PC-3 (cell line): ENCODE measurements around the gene TEKT3. TPM values are rescaled to one million over a fixed set of nuclear protein-coding genes. Genes with fewer than 3 reads are reported as not detected.
A peak's percentile ranks its signal among the peaks of the same experiment; 100 is the strongest.

Source experiments
- ATAC-seq: fragments of 200-7000 bp; cut with Tn5 transposase; 2 replicates; pipeline ENCODE4 v1.9.1; 2020; ENCODE audit warnings: mild to moderate bottlenecking, moderate library complexity
- BruUV-seq: library from RNA; stranded (reverse); fragments of 400-500 nt; replicated peaks from 2 replicates; lab custom pipeline; 2021; lab: Mats Ljungman, UMichigan
- CTCF ChIA-PET: fragments of 300-600 bp; sonication (Branson Sonifier 250); formaldehyde crosslinking; loops from one replicate; lab custom pipeline; 2022; ENCODE audit warnings: antibody characterized with exemption; lab: Charles Lee
- POLR2A ChIA-PET: fragments of 300-600 bp; sonication (Branson Sonifier 250); formaldehyde crosslinking; loops from one replicate; lab custom pipeline; 2022; ENCODE audit warnings: antibody characterized with exemption; ENCODE audit not compliant: unreplicated experiment; lab: Charles Lee
- DNase-seq: peaks from one replicate; pipeline ENCODE4 v3.0.0-alpha.2; 2015
- H2AFZ ChIP-seq: fragments of 300-600 bp; sonication (generic); 2 replicates; pipeline ENCODE4 v1.6.0; 2016; ENCODE audit warnings: antibody characterized with exemption, low read length
- H3F3A ChIP-seq: fragments of 300-600 bp; sonication (generic); one replicate; pipeline ENCODE4 v1.6.0; 2017; ENCODE audit warnings: antibody characterized with exemption, low read length, control low read depth, mild to moderate bottlenecking; ENCODE audit not compliant: unreplicated experiment
- H3K27ac ChIP-seq: fragments of 300-600 bp; sonication (generic); 2 replicates; pipeline ENCODE4 v1.5.1; 2016; ENCODE audit warnings: mild to moderate bottlenecking, low read length
- H3K27me3 ChIP-seq: fragments of 300-600 bp; sonication (generic); 2 replicates; pipeline ENCODE4 v1.6.1; 2016; ENCODE audit warnings: low read length, mixed read lengths
- H3K36me3 ChIP-seq: fragments of 300-600 bp; sonication (generic); 2 replicates; pipeline ENCODE4 v1.6.1; 2016; ENCODE audit warnings: low read depth, mixed run types, low read length, mixed read lengths
- H3K4me1 ChIP-seq: fragments of 300-600 bp; sonication (generic); 2 replicates; pipeline ENCODE4 v1.5.1; 2016; ENCODE audit warnings: low read length; ENCODE audit not compliant: insufficient read depth
- H3K4me2 ChIP-seq: fragments of 300-600 bp; sonication (generic); 2 replicates; pipeline ENCODE4 v1.6.0; 2016; ENCODE audit warnings: low read length
- H3K4me3 ChIP-seq: fragments of 300-600 bp; sonication (generic); 2 replicates; pipeline ENCODE4 v1.5.1; 2016; ENCODE audit warnings: mild to moderate bottlenecking, low read length, mixed read lengths
- H3K79me2 ChIP-seq: fragments of 300-600 bp; sonication (generic); 2 replicates; pipeline ENCODE4 v1.6.1; 2017; ENCODE audit warnings: low read length, mixed read lengths
- H3K9ac ChIP-seq: fragments of 300-600 bp; sonication (generic); 2 replicates; pipeline ENCODE4 v1.6.0; 2016; ENCODE audit warnings: mild to moderate bottlenecking, low read length
- H3K9me2 ChIP-seq: fragments of 300-600 bp; sonication (generic); replicated peaks from 2 replicates; pipeline ENCODE4 v1.6.1; 2016; ENCODE audit warnings: mixed run types, low read length, mixed read lengths
- H3K9me3 ChIP-seq: fragments of 300-600 bp; sonication (generic); 2 replicates; pipeline ENCODE4 v1.6.1; 2016; ENCODE audit warnings: low read length, mixed read lengths
- H4K20me1 ChIP-seq: fragments of 300-600 bp; sonication (generic); 2 replicates; pipeline ENCODE4 v1.6.1; 2016; ENCODE audit warnings: low read length, mixed read lengths
- CTCF ChIP-seq: fragments of 300-600 bp; sonication (generic); conservative IDR thresholded peaks from 2 replicates; pipeline ENCODE4 v1.5.1; 2017; ENCODE audit warnings: antibody characterized with exemption, low read depth, mild to moderate bottlenecking, low read length
- EZH2 ChIP-seq: fragments of 300-600 bp; sonication (generic); IDR thresholded peaks from one replicate; pipeline ENCODE4 v1.6.1; 2017; ENCODE audit warnings: antibody characterized with exemption, mild to moderate bottlenecking, low read length; ENCODE audit not compliant: unreplicated experiment
- EZH2phosphoT487 ChIP-seq: fragments of 300-600 bp; sonication (generic); IDR thresholded peaks from 2 replicates; pipeline ENCODE4 v1.6.1; 2018; ENCODE audit warnings: mild to moderate bottlenecking, antibody characterized with exemption, low read length, borderline replicate concordance
- intact Hi-C: fragments of 100-400 bp; cut with micrococcal nuclease; formaldehyde crosslinking; loops from 2 replicates; pipeline ENCODE4 v1.9.0; 2023
- total RNA-seq: library from RNA; depleted of rRNA; stranded (reverse); fragments of >200 nt; gene quantifications from 2 replicates; pipeline ENCODE4 v1.2.3, GENCODE V29; 2014

TEKT3 gene
- total RNA-seq, 1 experiment from 2014 or later = not detected

GRCh38 chr17:15342460-15342859, 1.1 kb upstream of the TEKT3 start:
- intact Hi-C loops = loop anchor here (5.0 kb wide), 1 partner anchor 55 kb away; no protein-coding TSS in a partner anchor
- CTCF ChIA-PET = no interaction called here
- Histone ChIP-seq H4K20me1 (no peaks in the 10 kb centered on the region), H3K4me1 (peaks cover 32% of the 10 kb centered on the region), H3K27me3 (no peaks in the 10 kb centered on the region), H3K9ac (no peak overlapping the region), H2AFZ (no peak overlapping the region), H3F3A (no peaks in the 10 kb centered on the region), H3K9me3 (no peaks in the 10 kb centered on the region), H3K4me3 (no peak overlapping the region), H3K9me2 (no peaks in the 10 kb centered on the region), H3K4me2 (no peak overlapping the region), H3K36me3 (no peaks in the 10 kb centered on the region), H3K27ac (peak overlapping the region; percentile 25), H3K79me2 (no peaks in the 10 kb centered on the region)
- TF ChIP-seq EZH2 (no peak), CTCF (0 out of 2 replicates have a peak, but pooled peaks have one; percentile 14)
- DNase-seq (peak; percentile 41), ATAC-seq (no peak)
- POLR2A ChIA-PET = no interaction called here
- BruUV-seq = no TSS peak

GRCh38 chr17:15341966-15342365, 569 bp upstream of the TEKT3 start:
- Histone ChIP-seq H3K9me3 (no peaks in the 10 kb centered on the region), H3K9me2 (no peaks in the 10 kb centered on the region), H3K27me3 (no peaks in the 10 kb centered on the region), H3K27ac (peak overlapping the region; percentile 25), H3K4me1 (peaks cover 27% of the 10 kb centered on the region), H4K20me1 (no peaks in the 10 kb centered on the region), H3K4me3 (no peak overlapping the region), H3K9ac (no peak overlapping the region), H2AFZ (no peak overlapping the region), H3K79me2 (no peaks in the 10 kb centered on the region), H3K4me2 (no peak overlapping the region), H3K36me3 (no peaks in the 10 kb centered on the region), H3F3A (no peaks in the 10 kb centered on the region)
- ATAC-seq (no peak), DNase-seq (no peak)
- intact Hi-C loops = loop anchor here (5.0 kb wide), 1 partner anchor 55 kb away; no protein-coding TSS in a partner anchor
- ChIA-PET POLR2A (no interaction called here), CTCF (no interaction called here)
- no peak for TF ChIP-seq CTCF
- no peak for TF ChIP-seq EZH2phosphoT487
- no peak for TF ChIP-seq EZH2
- BruUV-seq = no TSS peak

GRCh38 chr17:15340966-15341365, 431 bp downstream of the TEKT3 start:
- BruUV-seq = no TSS peak
- no peak for ATAC-seq
- no peak for DNase-seq
- H3K4me3 ChIP-seq = no peak overlapping the region
- no peak for TF ChIP-seq EZH2
- TF ChIP-seq CTCF = no peak
- no peak for TF ChIP-seq EZH2phosphoT487
- H3F3A ChIP-seq = no peaks in the 10 kb centered on the region
- no peaks in the 10 kb centered on the region for H4K20me1 ChIP-seq
- CTCF ChIA-PET = no interaction called here
- no peaks in the 10 kb centered on the region for H3K79me2 ChIP-seq
- H3K9ac ChIP-seq = no peak overlapping the region
- no peaks in the 10 kb centered on the region for H3K36me3 ChIP-seq
- no peak overlapping the region for H3K4me2 ChIP-seq
- no peak overlapping the region for H3K27ac ChIP-seq
- H2AFZ ChIP-seq = no peak overlapping the region
- intact Hi-C loops = loop anchor here (5.0 kb wide), 1 partner anchor 54 kb away; no protein-coding TSS in a partner anchor
- peaks cover 18% of the 10 kb centered on the region for H3K4me1 ChIP-seq
- no peaks in the 10 kb centered on the region for H3K9me2 ChIP-seq
- no peaks in the 10 kb centered on the region for H3K9me3 ChIP-seq
- POLR2A ChIA-PET = no interaction called here
- no peaks in the 10 kb centered on the region for H3K27me3 ChIP-seq
